NCI-H748 (cell line): ENCODE measurements around the gene NUMB.
A peak's percentile ranks its signal among the peaks of the same experiment; 100 is the strongest.

Experiments used
- DNase-seq: peaks from one replicate; lab custom pipeline; 2025; ENCODE audit not compliant: unreplicated experiment; lab: John Stamatoyannopoulos, UW

NUMB gene

DNA sequence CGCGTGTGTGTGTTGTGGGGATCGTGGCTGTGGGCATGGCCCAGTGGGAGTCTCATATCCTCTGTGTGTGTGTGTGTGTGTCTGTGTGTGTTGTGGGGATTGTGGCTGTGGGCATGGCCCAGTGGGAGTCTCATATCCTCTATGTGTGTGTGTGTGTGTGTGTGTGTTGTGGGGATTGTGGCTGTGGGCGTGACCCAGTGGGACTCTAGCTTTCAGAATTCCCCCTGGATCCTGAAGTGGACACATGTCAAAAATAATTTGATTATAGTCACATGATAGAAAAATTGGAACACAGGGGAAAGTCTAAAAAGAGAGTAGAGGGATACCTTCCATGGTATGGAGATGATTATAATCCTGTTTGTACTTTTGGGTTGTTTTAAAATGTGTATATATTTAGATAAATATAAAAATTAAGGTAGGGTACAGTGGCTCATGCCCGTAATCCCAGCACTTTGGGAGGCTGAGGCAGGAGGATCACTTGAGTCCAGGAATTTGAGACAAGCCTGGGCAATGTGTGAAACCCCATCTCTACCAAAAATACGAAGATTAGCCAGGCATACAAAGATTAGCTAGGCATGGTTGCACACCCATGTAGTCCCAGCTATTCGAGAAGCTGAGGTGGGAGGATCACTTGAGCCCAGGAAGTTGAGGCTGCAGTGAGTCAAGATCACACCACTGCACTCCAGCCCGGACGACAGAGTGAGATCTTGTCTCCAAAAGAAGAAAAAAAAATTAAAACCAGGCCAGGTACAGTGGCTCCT is 210.1 kb downstream of the NUMB start:
- DNase-seq: no peak

DNA sequence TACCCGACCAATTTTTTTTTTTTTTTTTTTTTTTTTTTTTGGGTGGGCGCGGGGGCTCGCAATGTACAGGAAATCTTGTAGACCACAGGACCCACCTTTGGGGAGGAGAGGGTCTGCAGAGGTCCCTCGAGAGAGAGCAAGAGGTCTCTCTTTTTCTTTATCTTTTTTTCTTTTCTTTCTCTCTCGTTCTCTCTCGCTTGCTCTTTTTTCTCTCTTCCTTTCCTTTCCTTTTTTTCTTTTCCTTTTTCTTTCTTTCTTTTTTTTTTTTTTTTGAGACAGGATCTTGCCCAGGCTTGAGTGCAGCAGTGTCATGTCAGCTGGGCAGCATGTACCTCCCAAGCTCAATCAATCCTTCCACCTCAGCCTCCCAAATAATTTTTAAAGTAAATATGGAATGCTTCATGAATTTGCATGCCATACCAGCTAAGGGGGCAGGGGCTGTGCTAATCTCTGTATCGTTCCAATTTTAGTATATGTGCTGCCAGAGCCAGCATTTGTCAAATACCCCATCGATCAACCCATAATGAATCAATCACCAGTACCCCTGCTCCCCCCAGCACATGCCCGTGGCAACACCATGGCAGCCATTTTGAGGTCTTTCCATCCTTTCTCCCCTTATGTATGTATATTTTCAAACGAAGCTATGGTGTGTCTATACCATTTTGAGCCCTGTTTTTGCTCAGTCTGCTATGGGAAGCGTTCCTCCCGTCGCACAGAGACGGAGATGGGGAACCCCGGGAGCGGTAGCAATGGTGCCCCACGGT is 211.8 kb downstream of the NUMB start:
- no peak for DNase-seq

DNA sequence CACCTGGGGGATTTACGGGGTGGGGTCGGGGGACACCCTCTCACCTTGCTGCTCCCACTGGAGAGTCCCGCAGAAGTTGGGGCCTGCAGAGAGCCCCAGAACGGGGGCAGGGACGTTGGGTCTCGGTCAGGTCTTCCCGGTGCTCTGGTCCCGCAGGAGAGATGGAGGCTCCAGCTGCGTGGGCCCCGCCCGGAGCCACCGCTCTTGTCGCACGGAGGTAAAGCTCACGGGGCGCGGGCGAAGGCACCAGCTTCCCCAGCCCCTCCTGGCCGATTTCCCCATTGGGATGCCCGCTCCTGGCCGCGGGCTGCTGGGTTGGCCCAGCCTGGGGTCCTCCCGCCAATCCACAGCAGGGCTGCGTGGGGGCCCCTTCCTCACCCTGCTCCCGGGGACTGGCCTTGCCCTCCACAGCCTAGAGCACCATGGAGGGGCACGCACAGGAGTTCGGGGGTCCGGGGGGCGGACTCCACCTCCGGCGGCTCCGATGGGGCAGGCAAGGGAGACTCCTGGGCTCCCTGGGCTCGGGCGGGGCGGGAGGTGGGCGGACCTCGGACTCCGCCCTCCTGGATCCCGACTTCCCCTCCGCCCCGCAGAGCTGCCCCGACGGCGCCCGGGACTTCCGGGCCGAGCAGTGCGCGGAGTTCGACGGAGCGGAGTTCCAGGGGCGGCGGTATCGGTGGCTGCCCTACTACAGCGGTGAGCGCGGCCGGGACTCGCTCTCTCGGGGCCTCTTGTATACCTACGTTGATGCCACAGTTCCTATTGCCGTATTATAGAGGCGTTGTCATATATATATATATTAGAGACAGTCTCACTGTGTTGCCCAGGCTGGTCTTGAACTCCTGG is 212.6 kb downstream of the NUMB start:
- DNase-seq: peak; percentile 73

DNA sequence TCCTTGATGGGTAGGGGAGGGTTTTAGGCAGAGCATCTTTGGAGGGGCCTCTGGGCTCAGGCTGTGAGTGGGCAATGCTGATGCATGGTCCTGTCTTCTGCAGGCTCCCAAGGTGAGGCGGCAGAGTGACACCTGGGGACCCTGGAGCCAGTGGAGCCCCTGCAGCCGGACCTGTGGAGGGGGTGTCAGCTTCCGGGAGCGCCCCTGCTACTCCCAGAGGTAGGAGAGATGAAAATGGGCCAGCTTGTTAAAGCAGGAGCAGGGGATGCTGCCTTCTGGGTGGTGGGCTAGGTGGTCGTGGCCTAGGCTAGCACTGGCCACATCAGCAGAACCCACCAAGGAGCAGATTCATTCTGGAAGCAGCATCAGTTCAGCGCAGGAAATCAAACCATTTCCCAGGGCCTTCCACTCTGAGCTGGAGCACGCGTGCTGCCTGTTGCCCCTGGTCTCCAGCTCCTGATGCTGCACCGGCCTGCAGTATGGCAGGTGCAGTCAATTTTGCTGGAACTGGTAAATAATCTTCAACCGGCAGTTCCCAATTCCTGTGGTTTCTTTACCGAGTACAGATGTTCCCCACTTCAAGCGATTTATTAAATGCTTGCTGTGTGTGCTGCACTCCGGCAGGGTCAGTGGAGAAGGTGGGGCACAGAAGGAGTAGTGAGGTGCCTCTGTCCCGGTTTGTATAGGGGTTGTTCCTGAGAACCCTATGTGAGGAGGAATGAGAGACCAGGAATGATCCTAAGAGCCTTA is 213.6 kb downstream of the NUMB start:
- DNase-seq: no peak

DNA sequence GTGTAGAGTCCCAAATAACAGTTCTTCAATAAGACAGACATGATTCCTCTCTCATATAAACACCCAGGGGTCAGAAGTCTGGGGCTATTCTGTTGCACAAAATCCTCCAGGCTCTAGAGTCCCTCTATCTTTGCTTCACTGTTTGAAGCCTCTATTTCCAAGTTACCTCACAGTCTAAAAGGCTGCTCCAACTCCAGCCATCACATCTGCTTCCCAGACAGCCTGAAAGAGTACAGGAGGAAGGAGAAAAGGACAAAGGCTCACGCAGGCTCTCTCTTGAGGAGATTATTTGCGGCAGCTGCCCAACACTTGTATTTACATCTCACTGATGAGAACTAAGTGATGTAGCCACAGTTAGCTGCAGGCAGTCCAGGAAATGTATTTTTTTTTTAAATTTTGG is 214.6 kb downstream of the NUMB start:
- no peak for DNase-seq

DNA sequence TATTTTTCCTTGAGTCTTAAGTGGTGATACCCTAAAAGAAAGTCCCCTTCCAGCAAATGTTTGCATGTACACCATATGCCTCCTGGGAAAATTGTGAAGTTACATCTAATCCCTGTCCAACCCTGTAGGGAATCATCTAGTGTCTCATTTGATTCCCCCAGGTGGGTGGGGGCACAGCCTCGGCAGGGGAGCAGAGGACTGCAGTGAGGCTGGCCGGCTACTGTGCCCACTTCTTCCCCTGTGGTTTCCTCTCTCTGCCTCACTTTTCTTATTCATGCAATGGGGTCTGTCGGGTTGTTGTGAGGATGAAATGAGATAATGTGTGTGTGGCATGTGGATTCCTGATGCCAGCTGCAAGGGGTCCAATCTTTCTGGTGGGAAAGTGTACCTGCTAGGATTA is 215.0 kb downstream of the NUMB start:
- no peak for DNase-seq

DNA sequence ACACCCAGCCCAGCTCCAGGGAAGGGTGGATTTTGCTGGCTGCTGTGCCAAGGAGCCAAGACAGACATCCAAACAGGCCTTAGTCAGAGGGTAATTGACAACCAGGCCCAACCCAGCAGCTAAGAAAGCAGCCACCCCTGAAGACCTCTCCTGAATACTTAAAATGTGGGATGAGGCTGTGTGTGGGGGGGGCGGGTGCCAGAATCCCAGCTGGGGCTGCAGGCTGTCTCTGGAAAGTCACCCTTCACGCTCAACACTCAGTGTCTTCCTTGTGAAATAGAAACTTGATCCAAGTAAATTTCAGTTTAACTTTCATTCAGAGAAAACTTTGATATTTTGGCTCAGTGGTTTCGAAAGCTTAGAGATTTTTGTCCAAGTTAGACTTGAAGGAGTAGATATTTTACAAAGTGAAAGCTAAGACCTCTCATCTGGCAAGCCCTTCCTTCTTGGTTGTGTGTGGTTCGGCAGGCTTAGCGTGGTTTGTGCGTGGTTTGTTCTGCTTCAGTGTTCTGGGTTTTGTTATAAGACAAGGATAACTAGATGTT is 215.9 kb downstream of the NUMB start:
- no peak for DNase-seq

DNA sequence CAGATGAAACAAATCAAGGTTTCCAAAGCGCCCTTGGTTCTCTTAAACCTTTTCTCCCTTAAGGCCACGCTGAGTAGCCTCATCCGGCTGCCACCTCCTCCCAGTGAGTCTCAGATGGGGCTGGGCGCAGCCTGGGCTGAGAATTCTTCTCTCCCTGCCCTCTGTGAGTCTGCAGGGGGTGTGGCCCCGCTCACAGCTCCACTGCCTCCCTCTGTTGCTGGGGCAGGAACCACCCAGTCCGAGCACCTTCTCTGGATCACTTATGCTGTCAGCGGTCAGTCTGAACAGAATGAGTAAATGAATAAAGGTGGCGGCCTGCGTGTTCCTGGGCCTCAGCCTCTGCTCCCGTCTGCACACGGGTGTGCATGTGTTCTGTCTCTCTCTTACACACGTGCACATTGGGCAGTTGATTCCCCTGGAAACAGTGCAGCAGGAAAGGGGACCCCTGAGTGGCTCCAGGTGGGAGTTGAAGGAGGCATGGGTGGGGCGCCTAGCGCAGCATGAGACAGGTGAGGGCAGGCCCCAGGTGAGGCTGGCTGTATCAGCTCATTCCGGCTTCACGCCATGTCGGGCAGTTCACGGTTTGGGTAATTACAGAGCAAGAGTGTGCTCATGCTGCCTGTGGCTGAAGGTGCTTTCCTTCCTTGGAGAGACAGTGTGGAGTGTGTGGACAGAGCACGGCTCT is 216.7 kb downstream of the NUMB start:
- peak; percentile 35 for DNase-seq

DNA sequence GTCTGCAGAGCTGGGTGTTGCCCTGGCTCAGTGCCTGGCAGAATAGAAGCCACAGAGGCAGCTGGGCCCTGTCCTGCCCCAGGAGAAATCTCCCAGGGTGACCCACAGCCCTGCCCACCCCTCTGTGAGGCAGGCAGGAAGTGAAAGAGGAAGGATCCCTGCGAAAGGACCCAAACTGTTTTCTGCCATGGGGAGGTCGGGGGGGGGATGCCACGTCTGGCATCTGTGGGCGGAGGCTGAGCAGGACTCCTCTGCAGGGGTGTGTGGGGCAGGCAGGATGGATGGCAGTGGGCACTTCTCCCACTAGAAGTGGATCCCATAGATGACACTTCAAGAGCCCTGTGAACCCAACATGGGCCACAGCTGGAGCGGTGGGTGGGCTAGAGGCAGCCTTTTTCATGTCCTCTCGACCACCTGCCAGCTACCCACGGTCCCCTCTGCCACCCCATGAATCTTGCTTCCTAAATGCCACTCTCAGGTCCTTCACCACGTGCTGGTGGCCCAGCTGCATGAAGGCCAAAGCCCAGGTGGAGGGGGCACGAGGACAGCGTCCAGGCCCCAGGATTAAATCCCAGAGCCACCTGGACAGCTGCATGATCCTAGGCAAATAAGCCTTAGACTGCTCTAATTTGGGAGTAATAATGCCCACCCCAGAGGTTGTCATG is 217.4 kb downstream of the NUMB start:
- DNase-seq: no peak

DNA sequence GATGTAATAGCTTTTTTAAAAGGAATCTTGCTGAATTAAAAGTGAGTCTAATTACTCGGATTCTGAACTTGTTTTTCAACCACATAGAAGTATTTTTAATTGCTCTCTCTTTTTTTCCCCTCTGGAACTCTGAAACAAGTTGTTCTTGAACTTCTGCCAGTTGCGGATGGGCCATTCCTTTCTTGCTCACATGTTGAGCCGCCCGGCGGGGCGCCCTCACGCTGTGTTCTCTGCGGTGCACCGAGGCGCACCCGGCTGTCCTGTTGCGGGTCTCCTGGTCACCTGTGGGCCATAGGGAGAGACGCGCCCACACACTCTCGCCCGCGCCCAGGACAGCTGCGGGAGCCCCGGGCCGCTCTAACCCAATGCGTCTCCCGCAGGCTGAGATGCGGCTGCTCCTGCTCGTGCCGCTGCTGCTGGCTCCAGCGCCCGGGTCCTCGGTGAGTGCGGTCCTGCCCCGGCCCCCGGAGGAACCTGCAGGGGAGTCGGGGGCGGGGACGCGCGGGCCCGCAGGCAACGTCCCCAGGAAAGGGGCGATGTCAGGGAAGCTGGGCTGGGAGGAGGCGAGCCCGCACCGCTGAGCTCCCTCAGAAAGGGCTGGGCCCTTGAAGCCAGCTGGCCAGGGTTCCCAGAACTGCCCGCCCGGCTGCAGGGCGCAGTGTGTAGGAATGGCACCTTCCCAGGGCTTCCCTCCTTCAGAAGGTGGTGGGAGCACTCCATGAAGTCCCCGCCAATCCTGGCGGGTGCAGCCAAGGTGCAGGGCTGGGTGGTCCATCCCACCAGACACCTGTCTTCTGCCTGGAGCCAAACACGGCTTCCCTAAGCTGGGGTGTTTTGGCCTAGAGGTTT is 218.7 kb downstream of the NUMB start:
- DNase-seq: no peak

DNA sequence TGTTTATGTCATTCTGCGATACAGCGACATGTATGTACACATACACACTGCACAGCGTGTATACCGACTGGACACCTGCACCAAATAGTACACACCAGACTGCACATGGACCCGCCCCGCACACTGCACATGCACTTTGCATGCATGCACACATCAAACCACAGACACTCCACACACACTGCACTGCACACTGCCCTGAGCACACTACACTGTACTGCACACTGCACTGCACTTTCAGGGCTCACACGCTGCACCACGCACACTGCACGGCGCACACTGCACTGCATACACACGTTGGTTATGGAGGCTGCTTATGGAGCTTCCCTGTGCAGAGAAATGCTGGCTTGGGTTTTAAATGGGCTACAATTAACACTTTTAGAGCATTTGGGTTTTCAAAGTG is 219.4 kb downstream of the NUMB start:
- DNase-seq: no peak

DNA sequence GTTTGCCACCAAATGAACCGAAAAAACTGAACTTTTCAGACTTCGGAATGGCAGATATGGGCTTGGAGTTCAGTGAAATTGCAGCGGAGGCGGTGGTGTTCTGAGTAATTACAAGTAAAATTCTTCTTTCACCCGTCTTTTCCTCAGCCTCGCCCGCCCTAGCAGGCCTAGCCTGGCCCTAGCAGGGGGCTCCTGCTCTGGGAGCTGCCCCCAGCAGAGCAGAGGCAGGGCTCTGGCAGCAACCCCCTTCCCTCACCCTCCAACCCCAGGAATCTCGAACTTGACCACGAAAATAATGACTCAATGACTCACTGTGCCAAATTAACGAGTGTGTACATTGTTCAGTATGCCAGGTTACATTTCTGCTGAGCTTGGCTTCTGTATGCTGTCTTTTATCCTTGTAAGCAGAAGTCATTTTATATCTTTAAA is 219.9 kb downstream of the NUMB start:
- no peak for DNase-seq

DNA sequence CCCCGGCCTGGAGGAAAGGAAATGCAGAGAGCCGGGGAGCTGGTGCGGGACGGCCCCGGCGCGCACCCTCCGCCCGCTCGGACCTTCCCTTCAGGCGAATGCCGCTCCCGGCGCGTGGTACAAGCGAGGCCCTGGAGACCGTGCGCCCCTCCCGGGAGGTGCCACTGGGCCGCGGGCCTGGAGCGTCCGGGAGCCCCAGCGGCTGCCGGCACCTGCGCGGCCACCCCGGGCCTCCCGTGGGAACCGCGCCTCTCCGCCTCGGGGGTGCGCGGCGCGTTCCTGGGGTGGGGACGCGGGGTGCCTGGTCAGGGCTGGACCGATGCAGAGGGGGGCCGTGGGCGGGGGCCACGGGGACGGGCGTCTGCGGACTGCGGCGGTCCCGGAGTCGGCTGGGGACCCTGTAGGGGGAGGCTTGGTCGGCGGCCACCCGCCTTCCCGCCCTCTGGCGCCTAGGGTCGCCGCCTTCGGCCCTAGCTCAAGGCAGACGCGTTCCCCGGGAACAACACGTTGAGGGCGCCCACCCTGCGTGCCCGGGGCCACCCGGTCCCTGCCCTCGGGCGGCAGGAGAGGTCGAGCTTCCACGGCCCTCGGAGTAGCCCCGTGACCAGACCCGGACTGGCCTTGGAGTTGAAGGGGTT is 220.4 kb downstream of the NUMB start:
- peak; percentile 35 for DNase-seq

DNA sequence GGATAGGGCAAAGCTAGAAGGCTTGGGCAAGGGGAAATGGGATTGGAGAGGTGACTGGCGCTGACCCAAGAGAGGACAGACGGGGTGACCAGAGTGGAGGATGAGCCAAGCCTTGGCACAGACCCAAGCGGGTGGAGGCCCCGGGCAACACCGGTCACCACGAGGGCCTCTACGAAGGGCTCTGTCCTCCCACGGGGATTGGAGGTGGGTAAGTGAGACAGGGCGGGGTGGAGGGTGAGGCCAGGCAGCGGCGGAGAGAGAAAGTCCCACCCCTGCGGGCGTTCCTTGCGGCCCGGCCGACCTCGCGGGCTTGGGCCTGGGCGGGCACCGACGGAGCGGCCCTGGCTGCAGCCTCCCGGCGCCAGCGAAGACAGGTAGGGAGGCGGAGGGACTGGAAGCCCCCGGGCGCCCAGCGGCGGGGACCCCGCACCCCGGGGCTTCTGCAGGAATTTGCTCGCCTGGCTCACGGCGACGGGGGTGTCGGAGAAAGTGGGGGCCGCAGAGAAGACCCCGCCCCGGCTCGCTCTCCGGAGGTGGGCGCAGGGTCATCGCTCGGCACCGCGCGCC is 221.0 kb downstream of the NUMB start, which contains the start of gene PAPLN:
TSS of gene PAPLN (plus strand) at position 288 of the 567 bp plus-strand sequence. CDS start 2,273 bp downstream, outside the sequence.
- peak; percentile 51 for DNase-seq

DNA sequence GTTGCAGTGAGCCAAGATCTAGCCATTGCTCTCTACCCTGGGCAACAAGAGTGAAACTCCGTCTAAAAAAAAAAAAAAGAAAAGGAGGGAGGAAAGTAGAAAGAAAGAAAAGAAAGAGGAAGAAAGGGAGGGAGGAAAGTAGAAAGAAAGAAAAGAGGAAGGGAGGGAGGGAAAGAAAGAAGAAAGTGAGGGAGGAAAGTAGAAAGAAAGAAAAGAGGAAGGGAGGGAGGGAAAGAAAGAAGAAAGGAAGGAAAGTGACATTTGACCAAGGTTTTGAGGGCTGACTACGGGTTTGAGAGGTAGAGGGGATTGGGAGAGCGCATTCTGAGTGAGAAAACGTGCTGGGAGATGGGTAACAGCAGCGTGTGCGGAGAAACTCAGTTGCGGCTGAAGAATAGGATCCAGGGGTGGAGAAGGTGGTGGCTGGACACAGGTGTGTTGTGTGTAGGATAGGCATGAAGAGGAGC is 221.6 kb downstream of the NUMB start:
- DNase-seq: no peak

DNA sequence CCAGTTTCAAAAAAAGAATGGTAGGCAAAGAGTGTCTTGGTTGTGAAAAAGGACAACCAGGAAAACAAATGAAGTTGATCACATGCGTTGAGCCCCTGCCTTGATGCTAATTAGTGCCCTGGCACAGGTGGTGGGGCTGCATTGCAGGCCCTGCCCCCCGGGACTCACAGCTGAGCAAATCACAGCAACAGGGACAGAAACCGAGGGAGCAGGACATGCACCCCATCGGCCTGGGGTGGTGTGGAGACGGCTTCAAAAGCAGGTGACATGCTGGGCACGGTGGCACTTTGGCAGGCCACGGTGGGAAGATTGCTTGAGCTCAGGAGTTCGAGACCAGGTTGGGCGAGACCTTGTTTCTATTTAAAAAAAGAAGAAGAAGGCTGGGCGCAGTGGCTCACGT is 222.2 kb downstream of the NUMB start:
- DNase-seq: no peak

DNA sequence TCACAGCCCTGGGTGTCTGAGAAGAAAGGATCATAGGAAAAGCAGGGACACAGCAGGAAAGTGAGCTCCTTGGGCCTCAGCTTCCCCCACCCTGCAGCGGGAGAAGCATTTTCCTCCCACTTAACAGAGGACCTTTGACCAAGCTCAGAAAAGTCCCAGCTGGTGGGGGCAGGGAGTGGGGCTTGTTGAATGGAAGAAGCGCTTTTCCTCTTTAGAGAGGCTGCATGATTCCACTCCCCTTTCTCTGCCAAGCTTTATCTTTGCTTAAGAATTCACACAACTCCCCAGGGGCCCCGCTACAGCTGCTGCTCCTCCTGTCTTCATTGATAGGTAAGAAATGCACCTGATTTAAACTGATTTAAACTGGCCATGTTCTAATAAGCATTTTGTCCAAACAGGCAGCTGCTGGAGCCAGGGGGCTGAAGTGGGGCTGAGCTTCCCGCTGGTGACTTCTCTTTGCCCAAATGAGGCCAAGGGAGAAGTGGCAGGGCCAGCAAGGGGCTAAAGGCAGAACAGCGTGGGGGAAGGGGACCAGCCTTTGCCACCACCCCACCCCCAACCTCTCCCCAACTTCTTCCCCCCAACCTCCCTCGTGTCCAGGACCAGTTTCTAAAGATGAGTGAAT is 222.7 kb downstream of the NUMB start:
- DNase-seq: no peak
